WTC11 (cell line): ENCODE data around the gene NAALADL2. TPM values are rescaled to one million over a fixed set of nuclear protein-coding genes. Genes with fewer than 3 reads are reported as not detected.

Experiments used
- ATAC-seq: fragments of 200-7000 bp; cut with Tn5 transposase; 2 replicates; pipeline ENCODE4 v1.10.0; 2021; ENCODE audit warnings: mild to moderate bottlenecking, moderate library complexity
- CTCF ChIA-PET: fragments of 300-600 bp; sonication (Branson Sonifier 250); formaldehyde crosslinking; loops from one replicate; lab custom pipeline; 2021; ENCODE audit warnings: antibody characterized with exemption; lab: Charles Lee
- POLR2A ChIA-PET: fragments of 350-600 bp; sonication (Branson Sonifier 250); formaldehyde crosslinking; loops from one replicate; lab custom pipeline; 2021; ENCODE audit warnings: antibody characterized with exemption; lab: Charles Lee
- DNase-seq: peaks from one replicate; pipeline ENCODE4 v3.0.0; 2021; ENCODE audit warnings: low spot score
- H3K27ac Mint-ChIP-seq: 2 replicates; pipeline ENCODE4 v1.8.0; 2021; ENCODE audit warnings: mixed read lengths
- H3K27me3 Mint-ChIP-seq: 2 replicates; pipeline ENCODE4 v1.8.0; 2021; ENCODE audit warnings: low read depth, mild to moderate bottlenecking, moderate library complexity, mixed read lengths
- H3K36me3 Mint-ChIP-seq: 2 replicates; pipeline ENCODE4 v1.8.0; 2021; ENCODE audit warnings: mixed read lengths
- H3K4me1 Mint-ChIP-seq: 2 replicates; pipeline ENCODE4 v1.8.0; 2022; ENCODE audit warnings: mixed read lengths
- H3K4me3 Mint-ChIP-seq: 2 replicates; pipeline ENCODE4 v1.8.0; 2021; ENCODE audit warnings: mild to moderate bottlenecking, moderate library complexity, mixed read lengths
- H3K9me3 Mint-ChIP-seq: 2 replicates; pipeline ENCODE4 v1.8.0; 2021; ENCODE audit warnings: mixed read lengths
- SP1 ChIP-seq: sonication (generic); formaldehyde crosslinking; conservative IDR thresholded peaks from 2 replicates; pipeline ENCODE4 v1.8.1; 2022; ENCODE audit warnings: missing genetic modification reagents
- TCF7 ChIP-seq: sonication (generic); formaldehyde crosslinking; IDR thresholded peaks from 2 replicates; pipeline ENCODE4 v1.8.0; 2022; ENCODE audit warnings: mild to moderate bottlenecking, low read depth, missing genetic modification reagents, moderate library complexity
- microRNA-seq: library from miRNA; unstranded; fragments of <30 nt; microRNA quantifications from one replicate; pipeline ENCODE4 v1.2.0, GENCODE V29; 2022; ENCODE audit warnings: borderline number of aligned reads
- total RNA-seq: library from RNA; stranded (reverse); gene quantifications from 3 replicates; pipeline ENCODE4 v1.2.3, GENCODE V29; 2021
- TF ChIP-seq, protein P1 (sequence below): sonication (generic); formaldehyde crosslinking; conservative IDR thresholded peaks from 2 replicates; pipeline ENCODE4 v1.8.1; 2023; ENCODE audit warnings: mild to moderate bottlenecking, low read depth, missing genetic modification reagents, moderate library complexity
- TF ChIP-seq, protein P2 (sequence below): sonication (generic); formaldehyde crosslinking; IDR thresholded peaks from 2 replicates; pipeline ENCODE4 v1.8.0; 2023; ENCODE audit warnings: missing genetic modification reagents, mild to moderate bottlenecking, borderline replicate concordance
- TF ChIP-seq, protein P3 (sequence below): fragments of 250-450 bp; sonication (Bioruptor Pico); conservative IDR thresholded peaks from 2 replicates; pipeline ENCODE4 v1.9.0; 2021; ENCODE audit warnings: mild to moderate bottlenecking
- TF ChIP-seq, protein P4 (sequence below): fragments of 200-600 bp; IDR thresholded peaks from 2 replicates; pipeline ENCODE4 v1.8.0; 2022; ENCODE audit warnings: antibody characterized with exemption

Gene NAALADL2
- total RNA-seq, 1 experiment from 2014 or later: 1.2 TPM

DNA sequence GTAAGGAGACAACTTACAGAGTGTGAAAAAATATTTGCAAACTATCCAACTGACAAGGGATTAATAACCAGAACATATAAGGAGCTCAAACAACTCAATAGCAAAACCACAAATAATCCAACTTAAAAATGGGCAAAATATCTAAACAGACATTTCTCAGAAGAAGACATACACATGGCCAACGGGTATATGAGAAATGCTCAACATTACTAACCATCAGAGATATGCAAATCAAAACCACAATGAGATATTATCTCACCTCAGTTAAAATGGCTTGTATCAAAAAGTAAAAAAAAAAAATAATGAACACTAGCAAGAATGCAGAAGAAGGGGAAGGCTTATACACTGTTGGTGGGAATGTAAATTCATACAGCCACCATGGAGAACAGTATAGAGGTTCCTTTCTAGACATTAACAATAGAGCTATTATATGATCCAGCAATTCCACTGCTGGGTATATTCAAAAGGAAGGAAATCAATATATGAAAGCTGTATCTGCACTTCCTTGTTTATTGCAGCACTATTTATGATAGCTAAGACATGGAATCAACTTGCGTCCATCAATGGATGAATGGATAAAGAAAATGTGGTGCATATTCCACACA lies 998.6 kb downstream of the NAALADL2 start:
- H3K4me3 Mint-ChIP-seq: no peak overlapping the region
- no peaks in the 10 kb centered on the region for H3K36me3 Mint-ChIP-seq
- CTCF ChIA-PET: no interaction called here
- H3K27me3 Mint-ChIP-seq: no peaks in the 10 kb centered on the region
- DNase-seq (no peak), ATAC-seq (no peak)
- no peaks in the 10 kb centered on the region for H3K9me3 Mint-ChIP-seq
- TF ChIP-seq, protein P1, sequence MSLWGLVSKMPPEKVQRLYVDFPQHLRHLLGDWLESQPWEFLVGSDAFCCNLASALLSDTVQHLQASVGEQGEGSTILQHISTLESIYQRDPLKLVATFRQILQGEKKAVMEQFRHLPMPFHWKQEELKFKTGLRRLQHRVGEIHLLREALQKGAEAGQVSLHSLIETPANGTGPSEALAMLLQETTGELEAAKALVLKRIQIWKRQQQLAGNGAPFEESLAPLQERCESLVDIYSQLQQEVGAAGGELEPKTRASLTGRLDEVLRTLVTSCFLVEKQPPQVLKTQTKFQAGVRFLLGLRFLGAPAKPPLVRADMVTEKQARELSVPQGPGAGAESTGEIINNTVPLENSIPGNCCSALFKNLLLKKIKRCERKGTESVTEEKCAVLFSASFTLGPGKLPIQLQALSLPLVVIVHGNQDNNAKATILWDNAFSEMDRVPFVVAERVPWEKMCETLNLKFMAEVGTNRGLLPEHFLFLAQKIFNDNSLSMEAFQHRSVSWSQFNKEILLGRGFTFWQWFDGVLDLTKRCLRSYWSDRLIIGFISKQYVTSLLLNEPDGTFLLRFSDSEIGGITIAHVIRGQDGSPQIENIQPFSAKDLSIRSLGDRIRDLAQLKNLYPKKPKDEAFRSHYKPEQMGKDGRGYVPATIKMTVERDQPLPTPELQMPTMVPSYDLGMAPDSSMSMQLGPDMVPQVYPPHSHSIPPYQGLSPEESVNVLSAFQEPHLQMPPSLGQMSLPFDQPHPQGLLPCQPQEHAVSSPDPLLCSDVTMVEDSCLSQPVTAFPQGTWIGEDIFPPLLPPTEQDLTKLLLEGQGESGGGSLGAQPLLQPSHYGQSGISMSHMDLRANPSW (CRISPR knock-in tag): no peak
- TF ChIP-seq, protein P2, sequence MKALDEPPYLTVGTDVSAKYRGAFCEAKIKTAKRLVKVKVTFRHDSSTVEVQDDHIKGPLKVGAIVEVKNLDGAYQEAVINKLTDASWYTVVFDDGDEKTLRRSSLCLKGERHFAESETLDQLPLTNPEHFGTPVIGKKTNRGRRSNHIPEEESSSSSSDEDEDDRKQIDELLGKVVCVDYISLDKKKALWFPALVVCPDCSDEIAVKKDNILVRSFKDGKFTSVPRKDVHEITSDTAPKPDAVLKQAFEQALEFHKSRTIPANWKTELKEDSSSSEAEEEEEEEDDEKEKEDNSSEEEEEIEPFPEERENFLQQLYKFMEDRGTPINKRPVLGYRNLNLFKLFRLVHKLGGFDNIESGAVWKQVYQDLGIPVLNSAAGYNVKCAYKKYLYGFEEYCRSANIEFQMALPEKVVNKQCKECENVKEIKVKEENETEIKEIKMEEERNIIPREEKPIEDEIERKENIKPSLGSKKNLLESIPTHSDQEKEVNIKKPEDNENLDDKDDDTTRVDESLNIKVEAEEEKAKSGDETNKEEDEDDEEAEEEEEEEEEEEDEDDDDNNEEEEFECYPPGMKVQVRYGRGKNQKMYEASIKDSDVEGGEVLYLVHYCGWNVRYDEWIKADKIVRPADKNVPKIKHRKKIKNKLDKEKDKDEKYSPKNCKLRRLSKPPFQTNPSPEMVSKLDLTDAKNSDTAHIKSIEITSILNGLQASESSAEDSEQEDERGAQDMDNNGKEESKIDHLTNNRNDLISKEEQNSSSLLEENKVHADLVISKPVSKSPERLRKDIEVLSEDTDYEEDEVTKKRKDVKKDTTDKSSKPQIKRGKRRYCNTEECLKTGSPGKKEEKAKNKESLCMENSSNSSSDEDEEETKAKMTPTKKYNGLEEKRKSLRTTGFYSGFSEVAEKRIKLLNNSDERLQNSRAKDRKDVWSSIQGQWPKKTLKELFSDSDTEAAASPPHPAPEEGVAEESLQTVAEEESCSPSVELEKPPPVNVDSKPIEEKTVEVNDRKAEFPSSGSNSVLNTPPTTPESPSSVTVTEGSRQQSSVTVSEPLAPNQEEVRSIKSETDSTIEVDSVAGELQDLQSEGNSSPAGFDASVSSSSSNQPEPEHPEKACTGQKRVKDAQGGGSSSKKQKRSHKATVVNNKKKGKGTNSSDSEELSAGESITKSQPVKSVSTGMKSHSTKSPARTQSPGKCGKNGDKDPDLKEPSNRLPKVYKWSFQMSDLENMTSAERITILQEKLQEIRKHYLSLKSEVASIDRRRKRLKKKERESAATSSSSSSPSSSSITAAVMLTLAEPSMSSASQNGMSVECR (CRISPR knock-in tag): no peak
- TF ChIP-seq SP1 (CRISPR knock-in tag): no peak
- TF ChIP-seq, protein P3, sequence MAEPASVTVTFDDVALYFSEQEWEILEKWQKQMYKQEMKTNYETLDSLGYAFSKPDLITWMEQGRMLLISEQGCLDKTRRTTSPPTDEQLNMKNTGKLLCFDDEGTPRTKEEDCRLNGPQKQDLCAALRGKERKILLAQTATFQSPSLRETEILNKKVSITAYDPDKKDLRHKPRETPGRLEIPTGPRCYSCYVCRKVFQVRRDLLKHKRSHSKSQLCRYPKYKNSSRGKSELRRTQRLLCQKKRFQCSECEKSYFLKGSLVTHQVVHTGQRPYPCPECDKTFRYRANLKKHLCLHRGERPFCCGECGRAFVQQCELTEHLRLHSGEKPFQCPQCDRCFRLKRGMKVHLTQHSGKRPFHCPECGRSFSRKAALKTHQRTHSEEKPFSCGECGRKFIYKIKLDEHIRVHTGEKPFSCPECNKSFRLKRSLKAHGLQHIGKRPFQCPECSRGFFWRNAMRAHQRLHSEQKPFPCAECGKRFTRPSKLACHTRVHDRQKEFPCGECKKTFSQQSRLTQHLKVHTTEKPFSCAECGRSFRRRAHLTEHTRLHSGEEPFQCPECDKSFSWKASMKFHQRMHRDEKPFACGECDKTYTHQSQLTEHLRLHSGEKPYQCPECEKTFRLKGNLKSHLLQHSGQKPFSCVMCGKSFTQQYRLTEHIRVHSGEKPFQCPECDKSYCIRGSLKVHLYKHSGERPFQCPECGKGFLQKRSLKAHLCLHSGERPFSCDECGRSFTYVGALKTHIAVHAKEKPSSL (CRISPR knock-in tag): no peak
- TF ChIP-seq, protein P4, sequence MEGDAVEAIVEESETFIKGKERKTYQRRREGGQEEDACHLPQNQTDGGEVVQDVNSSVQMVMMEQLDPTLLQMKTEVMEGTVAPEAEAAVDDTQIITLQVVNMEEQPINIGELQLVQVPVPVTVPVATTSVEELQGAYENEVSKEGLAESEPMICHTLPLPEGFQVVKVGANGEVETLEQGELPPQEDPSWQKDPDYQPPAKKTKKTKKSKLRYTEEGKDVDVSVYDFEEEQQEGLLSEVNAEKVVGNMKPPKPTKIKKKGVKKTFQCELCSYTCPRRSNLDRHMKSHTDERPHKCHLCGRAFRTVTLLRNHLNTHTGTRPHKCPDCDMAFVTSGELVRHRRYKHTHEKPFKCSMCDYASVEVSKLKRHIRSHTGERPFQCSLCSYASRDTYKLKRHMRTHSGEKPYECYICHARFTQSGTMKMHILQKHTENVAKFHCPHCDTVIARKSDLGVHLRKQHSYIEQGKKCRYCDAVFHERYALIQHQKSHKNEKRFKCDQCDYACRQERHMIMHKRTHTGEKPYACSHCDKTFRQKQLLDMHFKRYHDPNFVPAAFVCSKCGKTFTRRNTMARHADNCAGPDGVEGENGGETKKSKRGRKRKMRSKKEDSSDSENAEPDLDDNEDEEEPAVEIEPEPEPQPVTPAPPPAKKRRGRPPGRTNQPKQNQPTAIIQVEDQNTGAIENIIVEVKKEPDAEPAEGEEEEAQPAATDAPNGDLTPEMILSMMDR: no peak
- no peak for TF ChIP-seq TCF7
- POLR2A ChIA-PET: no interaction called here
- H3K4me1 Mint-ChIP-seq: no peaks in the 10 kb centered on the region
- H3K27ac Mint-ChIP-seq: no peak overlapping the region

Small RNA genes within 50 kb of the gene (microRNA-seq; reads per million reads assigned to microRNA genes)
- gene MIR4789: not detected
